GM21786 (cell line): ENCODE measurements around the gene HAND1.

Source experiments
- ATAC-seq: cut with Tn5 transposase; IDR thresholded peaks from one replicate; pipeline ENCODE4 v1.9.1; 2021; ENCODE audit not compliant: unreplicated experiment

The HAND1 gene

GRCh38 chr5:154479944-154480750, 2.1 kb upstream of the HAND1 start:
- no peak for ATAC-seq

DNA sequence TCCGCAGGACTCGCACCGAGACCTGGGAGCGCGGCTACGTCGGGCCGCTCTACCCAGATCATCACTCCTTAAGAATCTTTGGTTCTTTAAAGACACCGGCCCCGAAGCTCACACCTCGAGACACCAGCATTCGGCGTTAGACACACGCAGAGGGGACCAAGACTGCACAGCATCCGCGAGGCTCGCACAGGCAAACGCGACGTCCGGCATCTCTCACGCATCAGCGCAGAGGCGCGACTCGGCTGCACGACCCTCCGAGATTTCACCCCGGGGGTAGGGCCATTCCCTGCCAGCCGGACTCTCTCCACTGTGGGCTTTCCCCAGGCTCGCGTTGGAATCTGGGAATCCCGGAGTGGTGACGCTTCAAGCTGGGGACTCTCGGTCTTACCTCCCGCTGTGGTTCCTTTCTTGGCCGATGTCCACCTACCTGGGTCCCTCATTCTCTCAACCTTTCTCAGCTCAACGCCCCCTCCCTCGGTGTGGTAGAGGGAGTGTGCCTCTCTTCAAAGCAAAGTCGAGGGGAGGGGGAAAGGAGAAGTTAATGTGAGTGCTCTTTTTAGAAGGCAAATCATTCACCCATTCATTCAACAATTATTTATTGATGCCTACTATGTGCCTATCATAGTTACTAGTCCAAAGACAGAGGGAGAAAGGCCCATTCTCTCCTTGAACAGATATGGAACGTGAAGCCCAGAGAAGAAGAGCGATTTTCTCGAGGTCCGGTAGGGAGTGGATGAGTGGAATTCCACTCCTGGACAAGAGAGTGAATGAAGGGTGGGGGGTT, 1.3 kb upstream of the HAND1 start:
- ATAC-seq = no peak

- ATAC-seq = no peak
Observed at GRCh38 chr5:154478752-154479159, 729 bp upstream of the HAND1 start.

- no peak for ATAC-seq
Observed at GRCh38 chr5:154477382-154478223, 424 bp downstream of the HAND1 start.

DNA sequence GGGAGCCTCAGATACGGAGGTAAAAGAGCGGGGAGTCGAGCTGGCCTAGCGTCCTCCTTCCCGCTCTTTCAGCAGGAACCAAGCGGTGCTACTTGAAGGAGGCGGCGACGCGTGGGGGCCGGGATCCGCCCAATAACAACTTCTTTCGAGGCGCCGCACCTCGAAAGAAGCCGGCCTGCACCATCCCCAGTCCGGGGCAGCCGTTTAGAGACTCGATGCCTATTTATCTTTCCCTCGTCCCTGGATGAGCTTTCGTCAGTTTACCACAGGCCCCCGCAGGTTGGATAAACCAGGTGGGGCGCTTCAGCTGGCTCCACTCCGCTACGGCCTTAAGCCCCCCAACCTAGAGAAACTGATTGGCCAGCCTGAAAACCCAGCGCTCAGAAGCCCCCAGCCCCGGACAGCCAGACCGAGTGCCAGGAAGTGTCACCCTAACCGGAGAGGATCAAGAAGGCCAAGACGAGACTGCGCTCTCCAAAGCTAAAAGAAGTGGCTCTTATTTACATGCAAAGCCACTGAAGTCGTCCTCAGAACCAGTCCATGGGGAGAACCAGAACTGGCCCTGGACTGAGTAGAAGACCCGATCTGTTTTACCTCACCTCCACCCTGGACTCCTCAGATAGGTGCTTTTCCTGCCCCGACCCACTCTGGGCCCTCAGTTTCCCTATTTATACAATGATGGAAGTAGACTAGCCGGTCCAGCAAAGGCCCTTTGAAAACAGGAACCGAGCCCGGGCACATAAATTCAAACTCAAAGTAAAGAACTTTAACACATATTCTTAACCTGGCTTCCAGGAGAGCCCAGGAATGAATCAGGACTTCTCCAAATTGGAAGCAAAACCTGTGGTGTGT, 1.4 kb downstream of the HAND1 start:
- ATAC-seq = no peak

GRCh38 chr5:154475591-154476353, 2.3 kb downstream of the HAND1 start:
- ATAC-seq = no peak

DNA sequence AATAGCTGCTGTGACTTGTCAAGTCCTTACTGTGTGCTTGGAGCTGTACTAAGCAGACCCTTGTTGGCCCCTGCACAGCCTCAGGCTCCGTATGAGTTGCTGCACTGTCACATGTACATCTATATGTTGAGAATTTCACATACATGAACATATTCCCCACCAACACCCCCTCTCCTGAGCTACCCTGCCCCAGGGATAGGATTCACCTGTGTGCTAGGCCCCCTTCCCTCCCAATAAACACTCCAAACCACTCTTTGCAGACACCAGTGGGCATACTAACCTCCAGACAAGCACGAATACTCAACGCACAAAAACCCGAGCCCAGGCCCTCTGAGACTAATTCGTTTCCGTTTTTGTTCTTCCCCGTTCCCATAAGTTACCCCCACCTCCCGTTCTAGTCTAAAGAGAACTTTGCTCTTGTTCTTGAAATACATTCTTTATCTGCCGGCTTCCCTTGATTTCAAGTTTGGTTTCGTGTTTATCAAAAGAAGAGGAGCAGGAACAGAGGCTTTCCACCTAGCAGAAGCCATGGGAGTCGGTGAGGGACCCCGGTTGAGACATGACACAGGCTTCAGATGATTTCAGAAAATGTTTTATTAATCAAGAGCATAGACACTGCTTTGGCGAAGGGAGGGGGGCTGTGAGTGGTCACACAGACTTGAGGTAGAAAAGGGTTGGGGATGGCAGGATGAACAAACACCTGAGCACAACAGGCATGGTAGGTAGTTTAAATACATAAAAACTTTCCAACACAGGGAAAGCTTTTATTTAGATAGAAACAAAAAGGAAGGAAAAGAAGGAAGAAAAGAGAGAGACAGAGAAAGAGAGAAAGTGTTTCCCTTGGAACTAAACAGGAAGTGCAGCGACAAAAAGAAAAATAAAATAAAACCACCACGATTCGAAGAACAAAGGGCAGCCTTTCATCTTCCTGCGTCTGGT, 3.4 kb downstream of the HAND1 start:
- ATAC-seq = no peak

DNA sequence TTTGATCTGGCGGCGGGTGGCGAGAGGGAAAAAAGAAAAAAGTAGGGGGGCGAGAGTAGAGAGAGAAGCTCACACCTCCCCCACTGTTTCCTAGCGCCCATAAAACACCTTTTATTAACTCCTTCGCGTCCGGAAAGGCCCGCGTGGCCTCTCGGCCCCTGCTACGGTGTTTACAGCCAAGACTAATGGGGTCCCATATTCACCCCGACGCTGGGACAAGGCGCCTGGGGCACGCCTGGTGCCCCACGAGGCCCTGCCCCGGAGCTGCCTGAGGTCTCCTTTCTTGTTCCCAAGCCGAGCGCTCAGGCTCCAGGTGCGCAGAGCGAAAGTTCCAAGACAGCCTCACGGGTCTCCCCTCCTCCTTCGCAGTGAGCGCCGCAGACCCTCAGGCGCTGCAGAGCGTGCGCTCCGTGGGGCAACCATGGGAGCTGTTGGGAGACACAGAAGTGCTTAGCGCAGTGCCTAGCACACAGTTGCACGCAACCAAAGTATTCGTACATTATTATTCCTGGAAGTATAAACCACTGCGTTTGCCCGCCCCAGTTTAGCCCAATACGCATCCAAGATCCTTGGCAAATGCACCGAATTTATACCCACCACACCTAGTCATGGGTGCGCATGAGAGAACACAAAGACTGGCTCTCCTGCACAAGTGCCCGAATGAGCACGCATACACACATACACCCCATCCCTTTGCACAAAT, 4.3 kb downstream of the HAND1 start:
- no peak for ATAC-seq

GRCh38 chr5:154472871-154473580, 5.0 kb downstream of the HAND1 start:
- no peak for ATAC-seq

- ATAC-seq = no peak
Observed at GRCh38 chr5:154470947-154471870, 6.8 kb downstream of the HAND1 start.

- no peak for ATAC-seq
Observed at GRCh38 chr5:154470137-154470536, 7.9 kb downstream of the HAND1 start.

DNA sequence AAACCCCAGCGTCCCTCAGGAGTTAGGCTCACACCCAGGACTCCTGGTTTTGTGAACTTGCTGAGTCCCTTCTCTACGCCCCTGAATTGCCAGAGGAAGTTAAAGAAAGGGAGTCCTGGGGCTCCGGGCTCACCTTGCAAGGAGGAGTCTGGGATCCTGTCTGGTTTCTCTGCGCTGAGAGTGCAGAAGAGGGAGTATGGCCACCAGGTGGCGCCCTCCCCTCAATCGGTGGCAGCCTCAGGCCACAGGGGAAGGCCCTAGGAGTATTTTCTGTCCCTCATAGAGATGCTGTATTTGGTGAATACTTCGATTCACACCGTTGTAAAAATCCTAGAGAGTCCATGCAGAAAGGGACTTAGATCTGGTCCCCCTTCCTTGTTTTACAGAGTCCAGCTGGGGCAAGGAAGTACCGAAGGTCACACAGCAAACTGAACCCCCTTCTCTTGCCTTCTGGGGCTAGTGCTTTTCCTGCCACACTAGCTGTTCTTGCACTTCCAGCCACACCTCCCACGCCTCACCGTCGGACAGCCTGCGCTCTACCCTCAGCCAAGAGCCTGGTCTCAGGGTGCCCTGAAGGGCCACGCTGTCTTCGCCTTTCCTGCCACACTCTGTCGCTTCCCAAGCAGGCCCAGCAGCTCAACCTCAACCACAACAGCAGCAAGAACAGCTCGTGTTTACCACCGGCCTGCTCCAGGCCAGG, 10.2 kb downstream of the HAND1 start:
- ATAC-seq = peak; percentile 97

GRCh38 chr5:154466671-154467070, 11.4 kb downstream of the HAND1 start:
- ATAC-seq = no peak

GRCh38 chr5:154466147-154466546, 11.9 kb downstream of the HAND1 start:
- ATAC-seq = no peak

DNA sequence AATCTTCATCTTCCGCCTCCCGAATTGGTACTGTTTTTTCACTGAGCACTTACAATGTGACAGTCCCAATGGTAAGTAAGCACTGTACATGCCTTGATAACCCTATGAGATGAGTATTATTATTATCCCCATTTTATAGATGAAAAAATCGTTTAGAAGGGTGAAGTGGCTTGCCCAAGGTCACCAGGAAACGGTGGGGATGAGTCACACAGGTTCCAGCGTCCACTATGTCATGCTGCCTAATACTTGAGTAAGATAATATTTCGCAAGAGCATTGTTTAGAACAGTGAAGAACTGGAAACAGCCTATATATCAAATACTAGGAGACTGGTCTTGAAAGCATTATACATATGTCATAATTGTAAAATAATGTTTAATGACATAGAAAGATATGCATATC, 12.9 kb downstream of the HAND1 start:
- no peak for ATAC-seq

DNA sequence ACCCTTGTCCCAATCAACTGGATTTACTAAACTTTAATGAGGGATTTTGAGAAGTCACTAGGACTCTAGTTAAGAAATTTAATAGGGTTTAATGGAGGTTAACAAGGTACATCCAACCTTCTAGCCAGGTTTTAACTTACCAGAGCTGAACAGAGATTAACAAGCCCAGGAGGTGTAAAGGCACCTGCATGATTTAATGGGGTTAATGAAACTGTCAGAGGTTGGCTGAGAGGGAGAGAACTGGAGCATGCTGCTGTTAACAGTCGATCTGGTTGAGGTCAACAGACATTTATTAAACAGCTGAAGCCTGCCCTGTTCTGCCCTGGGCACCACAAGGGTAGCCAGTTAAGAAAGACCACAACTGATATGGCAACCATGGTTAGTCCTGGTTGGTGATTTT, 13.6 kb downstream of the HAND1 start:
- no peak for ATAC-seq
